Measurements from ENCODE around the gene SMC3.

DNA sequence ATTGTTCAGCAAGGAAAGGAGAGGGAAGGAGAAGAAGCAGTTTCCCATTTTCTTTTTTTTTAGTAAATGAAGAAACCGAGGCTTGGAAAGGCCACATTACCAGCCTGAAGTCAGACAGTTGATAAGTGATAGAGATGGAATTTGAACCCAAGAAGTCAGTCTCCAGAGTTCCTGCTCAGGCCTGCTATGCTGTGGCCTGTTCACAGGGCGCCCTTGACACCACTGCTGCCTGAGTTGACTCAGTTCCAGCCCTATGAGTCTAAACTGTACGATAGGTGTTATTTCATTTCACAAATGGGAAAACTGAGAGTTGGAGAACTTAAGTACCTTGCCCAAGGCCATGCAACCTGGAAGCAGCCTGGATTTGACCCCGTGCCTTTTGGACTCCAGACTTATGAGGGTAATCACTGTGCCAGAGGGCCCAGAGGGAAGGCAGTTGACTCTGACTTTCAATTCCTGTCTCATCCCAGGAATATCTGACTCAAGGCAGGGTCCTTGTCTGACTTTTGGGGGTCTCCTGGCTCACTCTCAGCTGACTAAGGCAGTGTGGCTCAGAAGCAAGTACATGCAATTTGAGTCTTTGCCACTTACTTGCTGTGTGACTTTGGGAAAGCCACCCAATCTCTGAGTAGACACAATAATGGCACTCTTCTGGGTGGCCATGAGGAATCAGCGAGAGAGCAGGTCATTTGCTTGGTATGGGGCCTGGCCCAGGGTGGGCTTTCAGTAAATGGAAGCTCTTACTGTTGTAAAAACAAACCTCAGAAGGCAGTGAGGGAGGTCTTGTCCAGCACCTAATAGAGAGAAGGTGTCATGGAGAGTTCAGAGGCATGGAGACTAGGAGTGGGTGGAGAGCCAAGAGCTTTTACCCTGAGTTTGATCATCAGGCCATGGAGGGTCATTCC is 58.7 kb downstream of the SMC3 start:
- no peak for TF ChIP-seq CTCF (IDR thresholded peaks at IDR 0.05; ENCODE audit: poor library complexity)
- no peak for TF ChIP-seq EZH2phosphoT487 (IDR thresholded peaks at IDR 0.05; ENCODE audit: low read depth, severe bottlenecking, unreplicated experiment)
- no peak for TF ChIP-seq EZH2 (IDR thresholded peaks at IDR 0.05; ENCODE audit: borderline replicate concordance)

Measured in hepatocyte (in vitro differentiated cells).